ENCODE data around the gene LMNA.

LMNA gene

DNA sequence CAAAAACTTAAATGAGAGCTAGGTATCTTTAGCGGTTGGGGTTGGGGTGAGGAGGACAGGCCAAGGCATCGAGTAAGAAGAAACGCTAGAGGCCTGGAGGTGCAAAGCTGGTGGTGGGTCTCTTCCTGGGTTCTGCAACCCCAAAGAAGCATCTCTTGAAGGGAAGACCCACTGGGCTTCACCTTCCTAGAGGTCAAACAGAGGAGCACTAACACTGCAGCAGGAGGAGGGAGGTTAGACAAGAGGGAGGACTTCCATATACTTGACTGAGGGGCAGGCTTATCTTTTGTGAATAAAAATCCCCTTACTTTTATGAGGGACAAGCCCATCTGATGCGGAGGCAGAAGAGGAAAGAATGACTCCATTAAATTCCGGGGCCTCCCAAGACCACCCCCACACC lies 34.7 kb upstream of the LMNA start:
- Histone ChIP-seq H3K27me3 (ENCODE audit: insufficient read depth, low read length, poor library complexity, severe bottlenecking) (no peaks in the 10 kb centered on the region), H2AFZ (ENCODE audit: low read length) (no peak overlapping the region), H3K36me3 (ENCODE audit: insufficient read depth, low read length) (peaks cover 18% of the 10 kb centered on the region; the same call in 1 of the 2 replicates), H3F3A (ENCODE audit: low read depth) (no peaks in the 10 kb centered on the region), H3K9me3 (ENCODE audit: insufficient read depth, low read depth, low read length) (no peaks in the 10 kb centered on the region), H3K9me2 (replicated peaks; ENCODE audit: low read depth, low read length) (no peaks in the 10 kb centered on the region), H3K9ac (ENCODE audit: low read depth, low read length, poor library complexity, severe bottlenecking) (peak overlapping the region; percentile 88), H3K4me1 (ENCODE audit: insufficient read depth, low read length, poor library complexity, severe bottlenecking) (peaks cover 42% of the 10 kb centered on the region), H3K79me2 (ENCODE audit: insufficient read depth, low read length) (peaks cover 58% of the 10 kb centered on the region), H3K4me2 (ENCODE audit: low read depth, low read length, poor library complexity, severe bottlenecking) (peak overlapping the region; percentile 99), H3K4me3 (ENCODE audit: low read length, poor library complexity, severe bottlenecking) (peak overlapping the region; percentile 94), H4K20me1 (ENCODE audit: insufficient read depth, low read length, poor library complexity, severe bottlenecking) (peaks cover 44% of the 10 kb centered on the region)
- TF ChIP-seq, protein P1, sequence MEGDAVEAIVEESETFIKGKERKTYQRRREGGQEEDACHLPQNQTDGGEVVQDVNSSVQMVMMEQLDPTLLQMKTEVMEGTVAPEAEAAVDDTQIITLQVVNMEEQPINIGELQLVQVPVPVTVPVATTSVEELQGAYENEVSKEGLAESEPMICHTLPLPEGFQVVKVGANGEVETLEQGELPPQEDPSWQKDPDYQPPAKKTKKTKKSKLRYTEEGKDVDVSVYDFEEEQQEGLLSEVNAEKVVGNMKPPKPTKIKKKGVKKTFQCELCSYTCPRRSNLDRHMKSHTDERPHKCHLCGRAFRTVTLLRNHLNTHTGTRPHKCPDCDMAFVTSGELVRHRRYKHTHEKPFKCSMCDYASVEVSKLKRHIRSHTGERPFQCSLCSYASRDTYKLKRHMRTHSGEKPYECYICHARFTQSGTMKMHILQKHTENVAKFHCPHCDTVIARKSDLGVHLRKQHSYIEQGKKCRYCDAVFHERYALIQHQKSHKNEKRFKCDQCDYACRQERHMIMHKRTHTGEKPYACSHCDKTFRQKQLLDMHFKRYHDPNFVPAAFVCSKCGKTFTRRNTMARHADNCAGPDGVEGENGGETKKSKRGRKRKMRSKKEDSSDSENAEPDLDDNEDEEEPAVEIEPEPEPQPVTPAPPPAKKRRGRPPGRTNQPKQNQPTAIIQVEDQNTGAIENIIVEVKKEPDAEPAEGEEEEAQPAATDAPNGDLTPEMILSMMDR (conservative IDR thresholded peaks at IDR 0.05; ENCODE audit: low read length), result no peak
- TF ChIP-seq EZH2phosphoT487 (IDR thresholded peaks at IDR 0.05; ENCODE audit: borderline replicate concordance), result no peak

DNA sequence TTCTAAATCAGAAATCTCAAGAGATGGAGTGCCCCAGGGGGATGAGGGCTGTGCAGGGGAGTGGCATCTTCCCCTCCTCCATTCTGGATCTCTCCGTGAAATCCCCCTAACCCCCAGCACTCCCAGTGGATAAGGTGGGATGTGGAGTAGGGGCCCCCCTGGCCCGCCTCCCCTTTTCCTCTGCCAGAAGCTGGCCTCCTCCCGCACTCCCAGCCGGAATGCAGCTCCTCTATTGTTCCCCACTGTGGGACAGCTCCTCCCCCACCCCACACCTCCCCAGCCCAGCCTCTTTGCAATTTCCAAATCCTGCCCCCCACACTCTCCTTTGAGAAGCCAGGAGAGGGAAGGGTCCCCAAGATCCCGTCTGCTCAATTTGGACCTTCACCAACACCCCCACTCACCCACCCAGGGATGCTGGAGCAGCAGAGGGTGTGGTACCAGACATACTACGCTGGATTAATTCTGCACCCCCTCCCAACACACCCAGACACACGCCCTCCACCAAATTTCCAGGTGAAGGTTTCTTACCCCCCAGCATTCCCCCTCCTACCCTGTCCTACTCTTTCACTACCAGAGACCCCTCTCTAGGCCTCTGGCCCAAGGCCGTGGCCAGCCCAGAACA lies 34.2 kb upstream of the LMNA start:
- Histone ChIP-seq H3K27me3 (ENCODE audit: insufficient read depth, low read length, poor library complexity, severe bottlenecking) (no peaks in the 10 kb centered on the region), H3K9ac (ENCODE audit: low read depth, low read length, poor library complexity, severe bottlenecking) (peak overlapping the region; percentile 88), H2AFZ (ENCODE audit: low read length) (no peak overlapping the region), H3K4me2 (ENCODE audit: low read depth, low read length, poor library complexity, severe bottlenecking) (peak overlapping the region; percentile 99), H3K4me3 (ENCODE audit: low read length, poor library complexity, severe bottlenecking) (peak overlapping the region; percentile 94), H3K9me2 (replicated peaks; ENCODE audit: low read depth, low read length) (no peaks in the 10 kb centered on the region), H3K79me2 (ENCODE audit: insufficient read depth, low read length) (peaks cover 57% of the 10 kb centered on the region), H3K9me3 (ENCODE audit: insufficient read depth, low read depth, low read length) (no peaks in the 10 kb centered on the region), H3K4me1 (ENCODE audit: insufficient read depth, low read length, poor library complexity, severe bottlenecking) (peaks cover 42% of the 10 kb centered on the region), H4K20me1 (ENCODE audit: insufficient read depth, low read length, poor library complexity, severe bottlenecking) (peaks cover 41% of the 10 kb centered on the region), H3K36me3 (ENCODE audit: insufficient read depth, low read length) (peaks cover 18% of the 10 kb centered on the region; the same call in 1 of the 2 replicates), H3F3A (ENCODE audit: low read depth) (no peaks in the 10 kb centered on the region)
- TF ChIP-seq EZH2phosphoT487 (IDR thresholded peaks at IDR 0.05; ENCODE audit: borderline replicate concordance), result no peak
- TF ChIP-seq, protein P1 (conservative IDR thresholded peaks at IDR 0.05; ENCODE audit: low read length), result no peak

DNA sequence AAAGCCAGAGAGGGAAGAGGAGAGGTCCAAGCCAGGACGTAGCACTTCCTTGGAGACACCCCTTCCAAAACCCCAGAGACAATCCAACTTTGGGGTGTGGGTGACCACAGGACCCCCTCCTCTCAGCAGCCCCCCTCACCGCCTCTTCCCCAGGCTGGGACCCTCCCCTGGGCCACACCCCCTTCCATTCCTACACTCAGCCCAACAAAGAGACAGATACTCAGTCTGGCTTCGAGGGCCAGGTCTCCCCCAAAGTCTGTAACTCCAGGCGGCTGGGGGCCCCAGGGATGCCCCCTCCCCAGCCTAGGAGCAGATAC lies 33.7 kb upstream of the LMNA start:
- Histone ChIP-seq H3K27me3 (ENCODE audit: insufficient read depth, low read length, poor library complexity, severe bottlenecking) (no peaks in the 10 kb centered on the region), H3K9me2 (replicated peaks; ENCODE audit: low read depth, low read length) (no peaks in the 10 kb centered on the region), H3K9me3 (ENCODE audit: insufficient read depth, low read depth, low read length) (no peaks in the 10 kb centered on the region), H3K4me2 (ENCODE audit: low read depth, low read length, poor library complexity, severe bottlenecking) (peak overlapping the region; percentile 99), H2AFZ (ENCODE audit: low read length) (no peak overlapping the region), H3F3A (ENCODE audit: low read depth) (no peaks in the 10 kb centered on the region), H3K4me3 (ENCODE audit: low read length, poor library complexity, severe bottlenecking) (peak overlapping the region; percentile 94), H4K20me1 (ENCODE audit: insufficient read depth, low read length, poor library complexity, severe bottlenecking) (peaks cover 36% of the 10 kb centered on the region), H3K79me2 (ENCODE audit: insufficient read depth, low read length) (peaks cover 54% of the 10 kb centered on the region), H3K4me1 (ENCODE audit: insufficient read depth, low read length, poor library complexity, severe bottlenecking) (peaks cover 38% of the 10 kb centered on the region), H3K9ac (ENCODE audit: low read depth, low read length, poor library complexity, severe bottlenecking) (peak overlapping the region; percentile 88), H3K36me3 (ENCODE audit: insufficient read depth, low read length) (peaks cover 18% of the 10 kb centered on the region; the same call in 1 of the 2 replicates)
- TF ChIP-seq, protein P1 (conservative IDR thresholded peaks at IDR 0.05; ENCODE audit: low read length), result no peak
- TF ChIP-seq EZH2phosphoT487 (IDR thresholded peaks at IDR 0.05; ENCODE audit: borderline replicate concordance), result no peak

Measured in Loucy (cell line).